HepG2 (cell line): Measurements from ENCODE around the gene PHF2.

Experiments used
- GABPA ChIP-seq, 2 experiments: IDR thresholded peaks; 2 replicates each; pipeline ENCODE4 v1.6.1; 2011 to 2016; ENCODE audit warnings: low read depth in 2 of 2, low read length in 1 of 2, missing biosample characterization in 1 of 2, missing genetic modification characterization in 1 of 2
- GMEB2 ChIP-seq: IDR thresholded peaks from 2 replicates; pipeline ENCODE4 v1.6.1; 2016; ENCODE audit warnings: missing biosample characterization, missing genetic modification reagents, low read depth
- JUNB ChIP-seq: sonication (generic); formaldehyde crosslinking; IDR thresholded peaks from 2 replicates; pipeline ENCODE4 v1.8.0; 2022; ENCODE audit warnings: missing genetic modification reagents, mild to moderate bottlenecking, borderline replicate concordance
- KLF13 ChIP-seq: sonication (generic); formaldehyde crosslinking; IDR thresholded peaks from 2 replicates; pipeline ENCODE4 v1.4.0; 2020; ENCODE audit warnings: mild to moderate bottlenecking, missing genetic modification reagents
- MTA3 ChIP-seq: sonication (generic); formaldehyde crosslinking; IDR thresholded peaks from 2 replicates; pipeline ENCODE4 v1.4.0; 2020; ENCODE audit warnings: missing genetic modification reagents
- MXI1 ChIP-seq: IDR thresholded peaks from 3 replicates; pipeline ENCODE4 v1.6.1; 2012; ENCODE audit warnings: low read depth, low read length, inconsistent platforms, borderline replicate concordance
- NCOA1 ChIP-seq: sonication (generic); formaldehyde crosslinking; IDR thresholded peaks from 2 replicates; pipeline ENCODE4 v1.9.0; 2021; ENCODE audit warnings: missing genetic modification reagents
- SIX4 ChIP-seq: sonication (generic); formaldehyde crosslinking; IDR thresholded peaks from 2 replicates; pipeline ENCODE4 v1.4.0; 2020; ENCODE audit warnings: missing genetic modification reagents
- SMAD3 ChIP-seq: sonication (generic); formaldehyde crosslinking; IDR thresholded peaks from 2 replicates; pipeline ENCODE4 v1.4.0; 2020; ENCODE audit warnings: missing genetic modification reagents
- SP1 ChIP-seq, 2 experiments: fragments of 450-650 bp in 1 of 2; sonication (generic) in 1 of 2; formaldehyde crosslinking in 1 of 2; IDR thresholded peaks; 2 replicates each; pipeline versions ENCODE4 v1.4.0 to v1.6.1; 2016 to 2020; ENCODE audit warnings: missing genetic modification reagents in 1 of 2
- ZKSCAN1 ChIP-seq: fragments of 150-350 bp; IDR thresholded peaks from 2 replicates; pipeline ENCODE4 v1.6.1; 2014; ENCODE audit warnings: low read length
- ZNF232 ChIP-seq: sonication (generic); formaldehyde crosslinking; IDR thresholded peaks from 2 replicates; pipeline ENCODE4 v1.4.0; 2020; ENCODE audit warnings: missing genetic modification reagents, borderline replicate concordance
- TF ChIP-seq, protein P1 (sequence below): sonication (generic); formaldehyde crosslinking; IDR thresholded peaks from 2 replicates; pipeline ENCODE4 v1.5.1; 2020; ENCODE audit warnings: missing genetic modification reagents, mild to moderate bottlenecking, borderline replicate concordance
- TF ChIP-seq, protein P2 (sequence below): sonication (generic); formaldehyde crosslinking; IDR thresholded peaks from 2 replicates; pipeline ENCODE4 v1.9.0; 2021; ENCODE audit warnings: missing genetic modification reagents, borderline replicate concordance

GRCh38 chr9:93589688-93590087 is 13.3 kb downstream of the PHF2 start:
- TF ChIP-seq GMEB2 (CRISPR knock-in tag) (no peak), SIX4 (CRISPR knock-in tag) (peak; percentile 87), GABPA (IDR thresholded peaks at IDR 0.05; ENCODE audit: low read depth, low read length) (peak; percentile 54), GABPA (CRISPR knock-in tag; IDR thresholded peaks at IDR 0.05; ENCODE audit: low read depth) (peak; percentile 84), MTA3 (CRISPR knock-in tag) (no peak), ZKSCAN1 (no peak), NCOA1 (CRISPR knock-in tag) (no peak), JUNB (CRISPR knock-in tag) (no peak), SP1 (IDR thresholded peaks at IDR 0.05) (no peak), SP1 (CRISPR knock-in tag; IDR thresholded peaks at IDR 0.05) (no peak), ZNF232 (CRISPR knock-in tag) (no peak), KLF13 (CRISPR knock-in tag) (no peak), MXI1 (peak; percentile 46; the same call in 1 of the 3 replicates), SMAD3 (CRISPR knock-in tag) (0 out of 2 replicates have a peak, but pooled peaks have one; percentile 49)
- TF ChIP-seq, protein P1, sequence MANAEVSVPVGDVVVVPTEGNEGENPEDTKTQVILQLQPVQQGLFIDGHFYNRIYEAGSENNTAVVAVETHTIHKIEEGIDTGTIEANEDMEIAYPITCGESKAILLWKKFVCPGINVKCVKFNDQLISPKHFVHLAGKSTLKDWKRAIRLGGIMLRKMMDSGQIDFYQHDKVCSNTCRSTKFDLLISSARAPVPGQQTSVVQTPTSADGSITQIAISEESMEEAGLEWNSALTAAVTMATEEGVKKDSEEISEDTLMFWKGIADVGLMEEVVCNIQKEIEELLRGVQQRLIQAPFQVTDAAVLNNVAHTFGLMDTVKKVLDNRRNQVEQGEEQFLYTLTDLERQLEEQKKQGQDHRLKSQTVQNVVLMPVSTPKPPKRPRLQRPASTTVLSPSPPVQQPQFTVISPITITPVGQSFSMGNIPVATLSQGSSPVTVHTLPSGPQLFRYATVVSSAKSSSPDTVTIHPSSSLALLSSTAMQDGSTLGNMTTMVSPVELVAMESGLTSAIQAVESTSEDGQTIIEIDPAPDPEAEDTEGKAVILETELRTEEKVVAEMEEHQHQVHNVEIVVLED, result no peak
- TF ChIP-seq, protein P2, sequence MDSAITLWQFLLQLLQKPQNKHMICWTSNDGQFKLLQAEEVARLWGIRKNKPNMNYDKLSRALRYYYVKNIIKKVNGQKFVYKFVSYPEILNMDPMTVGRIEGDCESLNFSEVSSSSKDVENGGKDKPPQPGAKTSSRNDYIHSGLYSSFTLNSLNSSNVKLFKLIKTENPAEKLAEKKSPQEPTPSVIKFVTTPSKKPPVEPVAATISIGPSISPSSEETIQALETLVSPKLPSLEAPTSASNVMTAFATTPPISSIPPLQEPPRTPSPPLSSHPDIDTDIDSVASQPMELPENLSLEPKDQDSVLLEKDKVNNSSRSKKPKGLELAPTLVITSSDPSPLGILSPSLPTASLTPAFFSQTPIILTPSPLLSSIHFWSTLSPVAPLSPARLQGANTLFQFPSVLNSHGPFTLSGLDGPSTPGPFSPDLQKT (CRISPR knock-in tag), result no peak
